Astrocyte (in vitro differentiated cells and primary cell): ENCODE results near the gene LGR6.

ENCODE experiments used
- EZH2 ChIP-seq: IDR thresholded peaks from 2 replicates; pipeline ENCODE4 v1.6.1; 2012; ENCODE audit warnings: mild to moderate bottlenecking, low read length, inconsistent platforms; ENCODE audit not compliant: insufficient read depth
- TF ChIP-seq, protein P1 (sequence below): IDR thresholded peaks from 2 replicates; pipeline ENCODE4 v1.5.1; 2011; ENCODE audit warnings: low read depth, mild to moderate bottlenecking, inconsistent platforms, low read length, moderate library complexity; ENCODE audit not compliant: insufficient read depth

DNA sequence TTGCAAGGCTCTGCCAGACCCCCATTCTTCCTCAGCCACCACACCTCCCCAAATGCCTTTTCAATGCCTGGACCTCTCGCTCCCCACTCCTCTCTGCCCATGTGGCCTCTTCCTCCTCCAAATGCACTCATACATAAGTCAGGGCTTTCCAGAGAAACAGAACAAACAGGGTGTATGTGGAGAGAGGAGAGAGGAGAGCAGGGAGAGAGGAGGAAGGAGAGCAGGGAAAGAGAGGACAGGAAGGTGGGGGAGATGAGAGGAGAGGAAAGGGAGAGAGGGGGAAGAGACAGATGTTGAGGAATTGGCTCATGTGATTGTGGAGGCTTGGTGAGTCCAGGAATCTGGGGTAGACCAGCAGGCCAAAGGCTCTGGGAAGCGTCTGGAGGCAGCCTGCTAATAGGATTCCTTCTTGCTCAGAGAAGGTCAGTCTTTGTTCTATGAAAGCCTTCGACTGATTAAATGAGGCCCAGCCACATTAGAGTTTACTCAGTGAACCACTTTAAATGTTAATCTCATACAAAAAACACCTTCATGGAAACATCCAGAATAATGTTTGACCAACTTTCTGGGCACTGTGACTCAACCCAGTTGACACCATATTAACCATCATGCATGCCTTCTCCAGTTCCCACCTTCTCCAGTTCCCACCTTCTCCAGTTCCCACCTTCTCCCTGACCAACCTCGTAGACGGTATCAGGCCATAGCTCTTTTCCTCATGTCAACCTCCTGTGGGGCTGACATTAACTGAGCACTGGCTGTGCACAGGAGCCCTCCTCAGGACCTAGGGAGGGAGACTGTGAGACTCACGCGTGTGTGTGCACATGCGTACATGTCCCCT, 11.3 kb upstream of the LGR6 start:
- TF ChIP-seq, protein P1, sequence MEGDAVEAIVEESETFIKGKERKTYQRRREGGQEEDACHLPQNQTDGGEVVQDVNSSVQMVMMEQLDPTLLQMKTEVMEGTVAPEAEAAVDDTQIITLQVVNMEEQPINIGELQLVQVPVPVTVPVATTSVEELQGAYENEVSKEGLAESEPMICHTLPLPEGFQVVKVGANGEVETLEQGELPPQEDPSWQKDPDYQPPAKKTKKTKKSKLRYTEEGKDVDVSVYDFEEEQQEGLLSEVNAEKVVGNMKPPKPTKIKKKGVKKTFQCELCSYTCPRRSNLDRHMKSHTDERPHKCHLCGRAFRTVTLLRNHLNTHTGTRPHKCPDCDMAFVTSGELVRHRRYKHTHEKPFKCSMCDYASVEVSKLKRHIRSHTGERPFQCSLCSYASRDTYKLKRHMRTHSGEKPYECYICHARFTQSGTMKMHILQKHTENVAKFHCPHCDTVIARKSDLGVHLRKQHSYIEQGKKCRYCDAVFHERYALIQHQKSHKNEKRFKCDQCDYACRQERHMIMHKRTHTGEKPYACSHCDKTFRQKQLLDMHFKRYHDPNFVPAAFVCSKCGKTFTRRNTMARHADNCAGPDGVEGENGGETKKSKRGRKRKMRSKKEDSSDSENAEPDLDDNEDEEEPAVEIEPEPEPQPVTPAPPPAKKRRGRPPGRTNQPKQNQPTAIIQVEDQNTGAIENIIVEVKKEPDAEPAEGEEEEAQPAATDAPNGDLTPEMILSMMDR, result no peak
- no peak for TF ChIP-seq EZH2
